ENCODE results near the gene TRMT11. TPM values are rescaled to one million over a fixed set of nuclear protein-coding genes. Genes with fewer than 3 reads are reported as not detected.

TRMT11 gene
- total RNA-seq, 2 donors from 2014 or later, result 29.4 to 35.4 TPM

DNA sequence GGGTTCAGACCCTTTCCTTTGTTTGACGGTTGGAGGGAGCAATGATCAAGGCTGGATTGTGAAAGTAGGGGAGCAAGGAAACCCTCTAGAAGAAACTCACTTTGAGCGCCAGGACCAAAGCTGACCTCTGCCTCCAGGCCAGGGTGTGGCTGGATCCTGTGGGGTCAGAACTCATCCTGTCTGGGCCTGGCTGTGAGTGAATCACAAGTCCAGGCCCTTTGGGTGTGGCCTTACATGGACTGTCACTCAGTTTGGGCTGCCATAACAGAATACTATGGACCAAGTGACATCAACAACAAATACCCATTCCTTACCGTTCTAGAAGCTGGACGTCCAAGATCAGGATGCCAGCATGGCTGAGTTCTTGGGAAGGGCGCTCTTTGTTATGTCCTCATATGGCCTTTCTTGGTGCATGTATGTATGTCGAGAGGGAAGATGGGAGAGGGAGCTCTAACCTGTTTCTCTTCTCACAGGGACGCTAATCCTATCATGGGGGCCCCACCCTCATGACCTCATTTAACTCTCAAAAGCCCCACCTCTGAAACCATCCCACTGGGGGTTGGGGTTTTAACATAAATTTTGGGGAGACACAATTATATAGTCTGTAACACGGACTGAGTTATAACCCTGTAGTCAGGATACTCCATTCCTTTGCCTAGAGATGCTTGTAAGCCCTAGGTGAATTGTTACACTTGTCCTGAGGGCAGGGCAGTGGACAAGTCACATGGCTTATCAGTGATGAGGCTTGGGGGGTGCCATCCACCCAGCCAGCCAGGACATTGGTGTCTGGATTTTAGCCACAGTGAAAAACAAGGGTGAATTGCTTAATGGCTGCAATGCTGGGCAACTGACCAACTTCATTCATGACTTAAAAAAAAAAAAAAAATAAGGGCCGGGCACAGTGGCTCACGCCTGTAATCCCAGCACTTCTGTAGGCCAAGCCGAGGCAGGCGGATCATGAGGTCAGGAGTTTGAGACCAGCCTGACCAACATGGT is 80.0 kb downstream of the TRMT11 start:
- Mint-ChIP-seq H3K36me3 (ENCODE audit: low read depth) (peaks cover 10% of the 10 kb centered on the region), H3K4me3 (no peak overlapping the region), H3K27me3 (ENCODE audit: insufficient read depth) (no peaks in the 10 kb centered on the region), H3K27ac (no peak overlapping the region), H3K9me3 (no peaks in the 10 kb centered on the region), H3K4me1 (peaks cover 21% of the 10 kb centered on the region)
- Histone ChIP-seq H3K9me3 (ENCODE audit: control insufficient read depth, low read length) (no peaks in the 10 kb centered on the region), H3K9ac (ENCODE audit: extremely low read depth, low read length, poor library complexity, severe bottlenecking) (no peak overlapping the region), H3K4me3 (ENCODE audit: low read length) (no peak overlapping the region), H3K4me1 (ENCODE audit: control insufficient read depth, insufficient read depth, low read length) (no peaks in the 10 kb centered on the region), H3K36me3 (ENCODE audit: control insufficient read depth, insufficient read depth, low read length) (no peaks in the 10 kb centered on the region), H3K27me3 (ENCODE audit: control insufficient read depth, insufficient read depth, low read length, poor library complexity, severe bottlenecking) (no peaks in the 10 kb centered on the region), H3K27ac (ENCODE audit: low read depth, low read length) (no peak overlapping the region)
- DNase-seq, result no peak
- 84 to 92% methylated on average over 6 to 11 of the region's 12 CpGs for WGBS, 2 experiments (ENCODE audit: insufficient coverage in 1 of 2, insufficient read length in 1 of 2)
- TF ChIP-seq, protein P1, sequence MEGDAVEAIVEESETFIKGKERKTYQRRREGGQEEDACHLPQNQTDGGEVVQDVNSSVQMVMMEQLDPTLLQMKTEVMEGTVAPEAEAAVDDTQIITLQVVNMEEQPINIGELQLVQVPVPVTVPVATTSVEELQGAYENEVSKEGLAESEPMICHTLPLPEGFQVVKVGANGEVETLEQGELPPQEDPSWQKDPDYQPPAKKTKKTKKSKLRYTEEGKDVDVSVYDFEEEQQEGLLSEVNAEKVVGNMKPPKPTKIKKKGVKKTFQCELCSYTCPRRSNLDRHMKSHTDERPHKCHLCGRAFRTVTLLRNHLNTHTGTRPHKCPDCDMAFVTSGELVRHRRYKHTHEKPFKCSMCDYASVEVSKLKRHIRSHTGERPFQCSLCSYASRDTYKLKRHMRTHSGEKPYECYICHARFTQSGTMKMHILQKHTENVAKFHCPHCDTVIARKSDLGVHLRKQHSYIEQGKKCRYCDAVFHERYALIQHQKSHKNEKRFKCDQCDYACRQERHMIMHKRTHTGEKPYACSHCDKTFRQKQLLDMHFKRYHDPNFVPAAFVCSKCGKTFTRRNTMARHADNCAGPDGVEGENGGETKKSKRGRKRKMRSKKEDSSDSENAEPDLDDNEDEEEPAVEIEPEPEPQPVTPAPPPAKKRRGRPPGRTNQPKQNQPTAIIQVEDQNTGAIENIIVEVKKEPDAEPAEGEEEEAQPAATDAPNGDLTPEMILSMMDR (conservative IDR thresholded peaks at IDR 0.05), result no peak

DNA sequence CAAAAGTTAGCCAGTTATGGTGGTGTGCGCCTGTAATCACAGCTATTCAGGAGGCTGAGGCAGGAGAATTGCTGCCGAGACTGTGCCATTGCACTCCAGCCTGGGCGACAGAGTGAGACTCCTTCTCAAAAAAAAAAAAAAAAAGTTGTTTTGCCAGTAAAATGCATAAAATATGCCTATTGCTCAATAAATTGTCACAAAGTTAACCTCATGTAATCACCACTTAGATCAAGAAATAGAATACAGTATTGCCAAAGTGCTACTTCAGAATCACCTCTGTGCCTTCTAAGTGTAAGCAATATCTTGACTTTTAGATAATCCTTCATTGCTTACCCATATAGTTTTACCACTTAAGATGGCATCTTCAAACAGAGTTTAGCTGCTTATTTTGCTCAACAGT is 80.7 kb downstream of the TRMT11 start:
- no peak for DNase-seq
- H3K4me3 Mint-ChIP-seq, result no peak overlapping the region
- no peaks in the 10 kb centered on the region for H3K27me3 Mint-ChIP-seq (ENCODE audit: insufficient read depth)
- no peaks in the 10 kb centered on the region for H3K9me3 Mint-ChIP-seq
- no peak overlapping the region for H3K4me3 ChIP-seq (ENCODE audit: low read length)
- H3K27ac Mint-ChIP-seq, result no peak overlapping the region
- no peak overlapping the region for H3K9ac ChIP-seq (ENCODE audit: extremely low read depth, low read length, poor library complexity, severe bottlenecking)
- H3K36me3 Mint-ChIP-seq (ENCODE audit: low read depth), result peaks cover 8% of the 10 kb centered on the region
- no peaks in the 10 kb centered on the region for H3K27me3 ChIP-seq (ENCODE audit: control insufficient read depth, insufficient read depth, low read length, poor library complexity, severe bottlenecking)
- 92 to 94% methylated on average over 3 of the region's 3 CpGs for WGBS, 2 experiments (ENCODE audit: insufficient coverage in 1 of 2, insufficient read length in 1 of 2)
- no peaks in the 10 kb centered on the region for H3K36me3 ChIP-seq (ENCODE audit: control insufficient read depth, insufficient read depth, low read length)
- H3K4me1 ChIP-seq (ENCODE audit: control insufficient read depth, insufficient read depth, low read length), result no peaks in the 10 kb centered on the region
- TF ChIP-seq, protein P1 (conservative IDR thresholded peaks at IDR 0.05), result no peak
- H3K27ac ChIP-seq (ENCODE audit: low read depth, low read length), result no peak overlapping the region
- no peaks in the 10 kb centered on the region for H3K9me3 ChIP-seq (ENCODE audit: control insufficient read depth, low read length)
- H3K4me1 Mint-ChIP-seq, result peaks cover 21% of the 10 kb centered on the region

DNA sequence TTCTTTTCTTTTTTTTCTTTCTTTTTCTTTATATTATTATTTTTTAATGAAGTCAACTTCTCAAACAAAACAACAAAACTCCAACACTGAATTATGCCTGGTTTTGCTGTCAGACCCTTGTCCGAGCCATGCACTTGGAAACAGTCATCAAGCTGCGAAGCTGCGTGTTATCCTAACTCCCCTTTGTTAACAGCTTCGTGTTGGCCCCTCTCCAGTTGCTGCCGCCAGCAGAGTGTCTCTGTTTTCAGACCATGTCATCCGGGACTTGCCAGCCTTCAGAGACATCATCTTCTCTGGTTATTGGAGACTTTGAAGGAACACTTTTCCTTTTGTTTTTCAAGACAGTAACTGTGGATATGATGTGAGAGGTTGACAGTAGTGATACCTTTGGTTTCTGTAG is 83.1 kb downstream of the TRMT11 start:
- Mint-ChIP-seq H3K4me3 (no peak overlapping the region), H3K36me3 (ENCODE audit: low read depth) (peaks cover 15% of the 10 kb centered on the region), H3K27me3 (ENCODE audit: insufficient read depth) (no peaks in the 10 kb centered on the region), H3K9me3 (peaks cover 3% of the 10 kb centered on the region), H3K4me1 (peaks cover 6% of the 10 kb centered on the region), H3K27ac (no peak overlapping the region)
- DNase-seq, result no peak
- no peak overlapping the region for H3K27ac ChIP-seq (ENCODE audit: low read depth, low read length)
- no peaks in the 10 kb centered on the region for H3K36me3 ChIP-seq (ENCODE audit: control insufficient read depth, insufficient read depth, low read length)
- TF ChIP-seq, protein P1 (conservative IDR thresholded peaks at IDR 0.05), result no peak
- no peaks in the 10 kb centered on the region for H3K4me1 ChIP-seq (ENCODE audit: control insufficient read depth, insufficient read depth, low read length)
- no peak overlapping the region for H3K9ac ChIP-seq (ENCODE audit: extremely low read depth, low read length, poor library complexity, severe bottlenecking)
- no peaks in the 10 kb centered on the region for H3K9me3 ChIP-seq (ENCODE audit: control insufficient read depth, low read length)
- no peak overlapping the region for H3K4me3 ChIP-seq (ENCODE audit: low read length)
- H3K27me3 ChIP-seq (ENCODE audit: control insufficient read depth, insufficient read depth, low read length, poor library complexity, severe bottlenecking), result no peaks in the 10 kb centered on the region
- WGBS, 2 experiments (ENCODE audit: insufficient coverage in 1 of 2, insufficient read length in 1 of 2), result 89 to 91% methylated on average over 6 of the region's 6 CpGs
